ENCODE data around the gene ACBD4. TPM values are rescaled to one million over a fixed set of nuclear protein-coding genes. Genes with fewer than 3 reads are reported as not detected.

The ACBD4 gene
- total RNA-seq, 1 donor from 2014 or later: 20.6 TPM

GRCh38 chr17:45164734-45165269, 29.3 kb downstream of the ACBD4 start:
- POLR2A ChIA-PET: interaction anchor here (0.8 to 7.6 kb wide), 2 partner anchors 9 to 15 kb away, joined by 3 to 703 read pairs; partner anchors contain the start of gene HEXIM1
- H3K27me3 Mint-ChIP-seq: no peaks in the 10 kb centered on the region
- CTCF ChIA-PET: interaction anchor here (1.7 to 7.0 kb wide), 2 partner anchors 29 to 33 kb away, joined by 5 to 55 read pairs; partner anchors contain the start of gene ACBD4
- intact Hi-C loops (cut with micrococcal nuclease): loop anchor here (5.0 kb wide), 2 partner anchors 82 to 152 kb away; partner anchors contain the start of gene MAP3K14
- DNase-seq (no peak), ATAC-seq (ENCODE audit: low read depth) (no peak)
- H3K4me1 Mint-ChIP-seq: peaks cover 18% of the 10 kb centered on the region
- H3K4me3 Mint-ChIP-seq: no peak overlapping the region
- no peak overlapping the region for H3K27ac Mint-ChIP-seq
- H3K9me3 Mint-ChIP-seq: no peaks in the 10 kb centered on the region
- no peak for TF ChIP-seq CTCF (IDR thresholded peaks at IDR 0.05)
- peaks cover 8% of the 10 kb centered on the region for H3K36me3 Mint-ChIP-seq (ENCODE audit: low read depth)

- Mint-ChIP-seq H3K36me3 (ENCODE audit: low read depth) (no peaks in the 10 kb centered on the region), H3K4me1 (peaks cover 13% of the 10 kb centered on the region), H3K27me3 (no peaks in the 10 kb centered on the region), H3K27ac (no peak overlapping the region), H3K9me3 (no peaks in the 10 kb centered on the region), H3K4me3 (no peak overlapping the region)
- ChIA-PET POLR2A (no interaction called here), CTCF (interaction anchor here (0.9 to 1.5 kb wide), 3 partner anchors 17 to 34 kb away, joined by 3 to 4 read pairs (median 4); partner anchors contain the start of gene ACBD4)
- intact Hi-C loops (cut with micrococcal nuclease): no loop called here
- TF ChIP-seq CTCF (IDR thresholded peaks at IDR 0.05): no peak
- DNase-seq (no peak), ATAC-seq (ENCODE audit: low read depth) (no peak)
Observed at GRCh38 chr17:45168991-45169752, 33.7 kb downstream of the ACBD4 start.

GRCh38 chr17:45170280-45170930, 34.9 kb downstream of the ACBD4 start:
- no peaks in the 10 kb centered on the region for H3K27me3 Mint-ChIP-seq

GRCh38 chr17:45170931-45171337, 35.4 kb downstream of the ACBD4 start:
- intact Hi-C loops (cut with micrococcal nuclease): no loop called here
- no peak for ATAC-seq (ENCODE audit: low read depth)

More at GRCh38 chr17:45170280-45170930, 34.9 kb downstream of the ACBD4 start:
- H3K36me3 Mint-ChIP-seq (ENCODE audit: low read depth): no peaks in the 10 kb centered on the region
- POLR2A ChIA-PET: interaction anchor here (0.6 to 3.9 kb wide), 3 partner anchors 19 to 25 kb away, joined by 3 to 71 read pairs (median 4); partner anchors contain the start of gene HEXIM1
- no peak overlapping the region for H3K27ac Mint-ChIP-seq
- no peaks in the 10 kb centered on the region for H3K9me3 Mint-ChIP-seq
- CTCF ChIA-PET: interaction anchor here (0.9 to 1.4 kb wide), 3 partner anchors 18 to 35 kb away, joined by 4 read pairs; partner anchors contain the start of gene ACBD4
- DNase-seq (no peak), ATAC-seq (ENCODE audit: low read depth) (no peak)
- H3K4me1 Mint-ChIP-seq: peaks cover 13% of the 10 kb centered on the region
- no peak for TF ChIP-seq CTCF (IDR thresholded peaks at IDR 0.05)
- intact Hi-C loops (cut with micrococcal nuclease): no loop called here
- no peak overlapping the region for H3K4me3 Mint-ChIP-seq

More at GRCh38 chr17:45170931-45171337, 35.4 kb downstream of the ACBD4 start:
- CTCF ChIA-PET: interaction anchor here (1.1 to 3.2 kb wide), 3 partner anchors 21 to 36 kb away, joined by 4 to 23 read pairs (median 18); partner anchors contain the start of gene ACBD4
- peak overlapping the region; percentile 35 for H3K27ac Mint-ChIP-seq
- H3K4me1 Mint-ChIP-seq: peaks cover 14% of the 10 kb centered on the region
- DNase-seq: no peak
- H3K9me3 Mint-ChIP-seq: no peaks in the 10 kb centered on the region
- no peaks in the 10 kb centered on the region for H3K36me3 Mint-ChIP-seq (ENCODE audit: low read depth)
- H3K4me3 Mint-ChIP-seq: no peak overlapping the region
- TF ChIP-seq CTCF (IDR thresholded peaks at IDR 0.05): no peak
- H3K27me3 Mint-ChIP-seq: no peaks in the 10 kb centered on the region
- POLR2A ChIA-PET: interaction anchor here (3.3 to 3.9 kb wide), 2 partner anchors 10 to 21 kb away, joined by 71 to 84 read pairs; partner anchors contain the start of genes HEXIM1 and HEXIM2
